ENCODE measurements around the gene PHACTR3. TPM values are rescaled to one million over a fixed set of nuclear protein-coding genes. Genes with fewer than 3 reads are reported as not detected.

Gene PHACTR3
- total and polyA plus RNA-seq, 2 of the 8 experiments (the other 6 are each of a cell fraction or from before 2014, with no cell fraction given): 0.05 to 0.13 TPM

- Histone ChIP-seq H3K23me2 (ENCODE audit: low read depth, low read length) (no peaks in the 10 kb centered on the region), H2AK5ac (ENCODE audit: low read depth, low read length) (no peak overlapping the region), H3K18ac (ENCODE audit: extremely low read depth, low read length) (no peak overlapping the region), H2BK20ac (ENCODE audit: low read length) (no peak overlapping the region), H4K5ac (ENCODE audit: insufficient read length, low read depth, low read length) (no peak overlapping the region), H3K9ac (replicated peaks in 1 of 4; ENCODE audit: extremely low read depth in 1 of 4, low read depth in 3 of 4, low read length in 3 of 4) (no peak overlapping the region), H3K36me3 (ENCODE audit: control insufficient read depth in 2 of 4, insufficient read depth in 4 of 4, low read length in 3 of 4) (no peaks in the 10 kb centered on the region), H3K9me3 (ENCODE audit: insufficient read depth in 2 of 2, low read depth in 1 of 2, low read length in 1 of 2) (peaks cover 85 to 96% of the 10 kb centered on the region in 2 experiments), H3K79me1 (ENCODE audit: low read depth, low read length) (no peaks in the 10 kb centered on the region), H4K91ac (replicated peaks; ENCODE audit: insufficient read length, low read length) (no peak overlapping the region), H3K27ac (ENCODE audit: low read depth, low read length) (no peak overlapping the region), H3K14ac (ENCODE audit: insufficient read length) (no peak overlapping the region), H3K4me2 (ENCODE audit: insufficient read depth in 1 of 2, low read depth in 2 of 2, low read length in 2 of 2) (no peak overlapping the region), H2BK15ac (ENCODE audit: low read length) (no peak overlapping the region), H2BK12ac (ENCODE audit: low read depth, low read length) (no peak overlapping the region), H4K8ac (ENCODE audit: extremely low read depth, insufficient read depth, low read length) (no peak overlapping the region; the same call in 1 of the 2 replicates), H4K20me1 (replicated peaks in 1 of 2; ENCODE audit: control insufficient read depth in 1 of 2, insufficient read depth in 2 of 2, low read length in 2 of 2) (no peaks in the 10 kb centered on the region), H2BK120ac (replicated peaks; ENCODE audit: low read depth, low read length) (no peak overlapping the region), H3K56ac (replicated peaks; ENCODE audit: insufficient read length, low read depth, low read length) (no peak overlapping the region), H3K79me2 (ENCODE audit: control insufficient read depth in 1 of 2, insufficient read depth in 2 of 2, low read length in 2 of 2) (no peaks in the 10 kb centered on the region), H2AFZ (ENCODE audit: low read length) (no peak overlapping the region), H3K4ac (replicated peaks; ENCODE audit: insufficient read length, low read depth, low read length) (no peak overlapping the region), H2BK5ac (ENCODE audit: low read depth, low read length) (no peak overlapping the region), H3K23ac (ENCODE audit: insufficient read length) (no peak overlapping the region), H3K4me1 (replicated peaks in 1 of 4; ENCODE audit: control insufficient read depth in 3 of 4, insufficient read depth in 4 of 4, low read length in 3 of 4) (no peaks in the 10 kb centered on the region), H3K27me3 (replicated peaks in 1 of 4; ENCODE audit: control insufficient read depth in 3 of 4, extremely low read depth in 1 of 4, insufficient read depth in 3 of 4, low read length in 3 of 4) (no peaks in the 10 kb centered on the region), H3K4me3 (ENCODE audit: extremely low read depth in 1 of 4, insufficient read depth in 2 of 4, low read depth in 3 of 4, low read length in 4 of 4) (no peak overlapping the region)
- FAIRE-seq (no peak), DNase-seq (ENCODE audit: low read depth in 1 of 2, low spot score in 2 of 2) (no peak)
- POLR2A ChIA-PET (ENCODE audit: partially characterized antibody): no interaction called here
- WGBS, 2 experiments (ENCODE audit: extremely low coverage in 1 of 2, insufficient coverage in 1 of 2, insufficient read length in 1 of 2, insufficient replicate concordance in 2 of 2, low coverage in 1 of 2, low lambda C conversion rate in 2 of 2, missing lambda C conversion rate in 1 of 2): 92% methylated on average over 16 of the region's 16 CpGs; no CpG with 5 or more reads in 1 of the 2 experiments
- CTCF ChIA-PET (ENCODE audit: partially characterized antibody): interaction anchor here (0.6 kb wide), 1 partner anchor 94 kb away, joined by 3 read pairs; no protein-coding TSS in a partner anchor
- TF ChIP-seq CTBP2 (IDR thresholded peaks at IDR 0.05; ENCODE audit: borderline replicate concordance, insufficient read depth, insufficient read length, low read length) (no peak), BACH1 (IDR thresholded peaks at IDR 0.05; ENCODE audit: low read length) (no peak), CTCF (IDR thresholded peaks at IDR 0.05; ENCODE audit: control extremely low read depth in 1 of 3, insufficient read depth in 1 of 3, low read depth in 1 of 3, low read length in 3 of 3) (no peak), CBX5 (IDR thresholded peaks at IDR 0.05; ENCODE audit: low read depth, low read length) (no peak), TEAD4 (IDR thresholded peaks at IDR 0.05; ENCODE audit: low read depth, low read length) (no peak), SP2 (IDR thresholded peaks at IDR 0.05; ENCODE audit: low read length) (no peak), ASH2L (IDR thresholded peaks at IDR 0.05; ENCODE audit: low read length) (no peak), RBBP5 (IDR thresholded peaks at IDR 0.05; ENCODE audit: borderline replicate concordance, low read depth, low read length) (no peak), MAX (IDR thresholded peaks at IDR 0.05) (no peak), SIX5 (IDR thresholded peaks at IDR 0.05; ENCODE audit: low read depth, low read length) (no peak), JUN (IDR thresholded peaks at IDR 0.05; ENCODE audit: low read depth, low read length) (no peak)
These were observed 69.1 kb downstream of the PHACTR3 start for GRCh38 chr20:59673288-59673997.
